Measurements from ENCODE around the gene IRX6. TPM values are rescaled to one million over a fixed set of nuclear protein-coding genes. Genes with fewer than 3 reads are reported as not detected.

The IRX6 gene
- total and polyA plus RNA-seq, 2 of the 13 experiments (the other 11 are each of a cell fraction or from before 2014, with no cell fraction given), result not detected

DNA sequence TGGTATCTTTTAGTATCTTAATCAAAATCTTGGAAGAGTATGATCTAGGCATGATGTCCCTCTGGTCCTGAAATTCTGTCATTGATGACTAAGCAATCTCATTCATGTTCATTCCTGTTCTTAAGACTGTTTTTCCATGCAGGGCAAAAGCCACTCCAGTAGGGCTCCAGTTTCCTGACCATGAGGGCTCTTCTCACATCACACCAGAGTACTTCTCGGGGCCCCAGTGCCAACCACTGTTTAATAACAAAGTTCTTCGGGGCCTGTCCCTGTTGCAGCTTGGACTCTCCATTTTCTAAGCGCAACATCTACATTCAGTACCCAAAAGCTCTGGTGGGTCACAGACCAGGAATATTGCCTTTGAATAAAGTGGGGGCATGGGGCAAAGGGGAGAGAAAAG is 52.0 kb downstream of the IRX6 start (continued):
- TF ChIP-seq, protein P1, sequence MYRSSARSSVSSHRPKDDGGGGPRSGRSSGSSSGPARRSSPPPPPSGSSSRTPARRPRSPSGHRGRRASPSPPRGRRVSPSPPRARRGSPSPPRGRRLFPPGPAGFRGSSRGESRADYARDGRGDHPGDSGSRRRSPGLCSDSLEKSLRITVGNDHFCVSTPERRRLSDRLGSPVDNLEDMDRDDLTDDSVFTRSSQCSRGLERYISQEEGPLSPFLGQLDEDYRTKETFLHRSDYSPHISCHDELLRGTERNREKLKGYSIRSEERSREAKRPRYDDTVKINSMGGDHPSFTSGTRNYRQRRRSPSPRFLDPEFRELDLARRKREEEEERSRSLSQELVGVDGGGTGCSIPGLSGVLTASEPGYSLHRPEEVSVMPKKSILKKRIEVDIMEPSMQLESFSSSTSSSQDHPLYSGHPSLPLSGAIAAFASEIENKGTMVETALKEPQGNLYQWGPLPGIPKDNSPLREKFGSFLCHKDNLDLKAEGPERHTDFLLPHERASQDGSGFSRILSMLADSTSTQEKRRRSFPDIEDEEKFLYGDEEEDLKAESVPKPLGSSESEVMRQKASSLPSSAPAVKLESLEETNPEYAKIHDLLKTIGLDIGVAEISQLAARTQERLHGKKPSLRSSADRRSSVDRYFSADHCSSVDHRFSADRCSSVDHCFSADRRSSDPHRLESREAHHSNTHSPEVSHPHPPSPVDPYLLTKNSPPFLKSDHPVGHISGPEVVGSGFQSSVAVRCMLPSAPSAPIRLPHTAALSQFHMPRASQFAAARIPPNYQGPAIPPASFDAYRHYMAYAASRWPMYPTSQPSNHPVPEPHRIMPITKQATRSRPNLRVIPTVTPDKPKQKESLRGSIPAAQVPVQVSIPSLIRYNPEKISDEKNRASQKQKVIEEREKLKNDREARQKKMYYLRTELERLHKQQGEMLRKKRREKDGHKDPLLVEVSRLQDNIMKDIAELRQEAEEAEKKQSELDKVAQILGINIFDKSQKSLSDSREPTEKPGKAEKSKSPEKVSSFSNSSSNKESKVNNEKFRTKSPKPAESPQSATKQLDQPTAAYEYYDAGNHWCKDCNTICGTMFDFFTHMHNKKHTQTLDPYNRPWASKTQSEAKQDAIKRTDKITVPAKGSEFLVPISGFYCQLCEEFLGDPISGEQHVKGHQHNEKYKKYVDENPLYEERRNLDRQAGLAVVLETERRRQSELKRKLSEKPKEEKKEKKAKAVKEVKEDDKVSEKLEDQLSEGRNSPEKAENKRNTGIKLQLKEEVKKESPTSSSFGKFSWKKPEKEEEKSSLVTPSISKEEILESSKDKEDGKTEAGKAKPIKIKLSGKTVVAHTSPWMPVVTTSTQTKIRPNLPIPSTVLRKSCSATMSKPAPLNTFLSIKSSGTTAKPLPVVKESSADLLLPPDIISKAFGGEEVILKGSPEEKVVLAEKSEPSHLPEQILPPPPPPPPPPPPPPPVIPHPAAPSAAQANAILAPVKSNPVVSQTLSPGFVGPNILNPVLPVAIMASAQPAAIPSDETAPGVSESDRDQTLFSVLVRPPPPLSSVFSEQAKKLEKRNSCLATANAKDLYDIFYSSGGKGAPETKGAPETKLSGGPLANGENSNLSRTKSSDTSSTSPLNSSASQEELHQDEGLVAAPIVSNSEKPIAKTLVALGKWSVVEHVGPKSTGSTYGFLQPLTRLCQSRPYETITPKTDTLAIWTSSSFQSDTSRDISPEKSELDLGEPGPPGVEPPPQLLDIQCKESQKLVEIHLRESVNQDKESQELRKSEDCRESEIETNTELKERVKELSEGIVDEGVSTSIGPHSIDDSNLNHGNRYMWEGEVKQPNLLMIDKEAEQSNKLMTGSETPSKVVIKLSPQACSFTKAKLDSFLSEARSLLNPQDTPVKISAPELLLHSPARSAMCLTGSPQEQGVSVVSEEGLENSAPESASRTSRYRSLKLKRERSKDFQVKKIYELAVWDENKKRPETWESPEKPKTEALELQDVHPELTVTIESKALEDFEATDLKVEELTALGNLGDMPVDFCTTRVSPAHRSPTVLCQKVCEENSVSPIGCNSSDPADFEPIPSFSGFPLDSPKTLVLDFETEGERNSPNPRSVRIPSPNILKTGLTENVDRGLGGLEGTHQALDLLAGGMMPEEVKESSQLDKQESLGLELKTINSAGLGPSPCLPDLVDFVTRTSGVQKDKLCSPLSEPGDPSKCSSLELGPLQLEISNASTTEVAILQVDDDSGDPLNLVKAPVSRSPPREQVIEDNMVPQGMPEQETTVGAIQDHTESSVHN (CRISPR knock-in tag; IDR thresholded peaks at IDR 0.05), result no peak
- TF ChIP-seq AGO1 (IDR thresholded peaks at IDR 0.05; ENCODE audit: low read depth, low read length, poor library complexity, severe bottlenecking), result no peak
- TF ChIP-seq POLR2AphosphoS5 (IDR thresholded peaks at IDR 0.05; ENCODE audit: low read depth, low read length), result no peak
- no peak for TF ChIP-seq ZNF343 (CRISPR knock-in tag; IDR thresholded peaks at IDR 0.05)
- no peak for TF ChIP-seq ZNF720 (CRISPR knock-in tag; IDR thresholded peaks at IDR 0.05)
- no peak for TF ChIP-seq KLF12 (CRISPR knock-in tag; IDR thresholded peaks at IDR 0.05; ENCODE audit: borderline replicate concordance)

All from HepG2 (cell line).